Thoracic aorta (tissue), 2 donors: ENCODE results near the gene SERPINB2. TPM values are rescaled to one million over a fixed set of nuclear protein-coding genes. Genes with fewer than 3 reads are reported as not detected.

ENCODE experiments used
- ATAC-seq: fragments of 150-250 bp; one replicate; pipeline ENCODE4 v1.8.0; 2017; ENCODE audit warnings: low read depth; ENCODE audit not compliant: insufficient number of reproducible peaks, low FRiP score
- DNase-seq: peaks from one replicate; pipeline ENCODE4 v3.0.0-alpha.2; 2020; ENCODE audit warnings: low spot score
- H3K27ac ChIP-seq, 2 donors: fragments of 200-600 bp; sonication (generic); 1 replicate in 1 of 2; 2 replicates in 1 of 2; pipeline ENCODE4 v1.5.1; 2016; ENCODE audit warnings: mild to moderate bottlenecking in 2 of 2, moderate library complexity in 2 of 2
- H3K27me3 ChIP-seq: fragments of 200-600 bp; sonication (generic); replicated peaks from 2 replicates; pipeline ENCODE4 v1.6.0; 2016; ENCODE audit warnings: mild to moderate bottlenecking; ENCODE audit not compliant: insufficient read depth
- H3K36me3 ChIP-seq: fragments of 200-600 bp; sonication (generic); one replicate; pipeline ENCODE4 v1.5.1; 2016
- H3K4me1 ChIP-seq, 2 donors: fragments of 200-600 bp; sonication (generic); 1 replicate in 1 of 2; 2 replicates in 1 of 2; pipeline versions ENCODE4 v1.5.1 to v1.6.0; 2016; ENCODE audit warnings: low read depth in 2 of 2, mild to moderate bottlenecking in 1 of 2; ENCODE audit not compliant: control insufficient read depth in 1 of 2
- H3K4me3 ChIP-seq: fragments of 200-600 bp; sonication (generic); 2 replicates; pipeline ENCODE4 v1.5.1; 2016; ENCODE audit warnings: mild to moderate bottlenecking
- H3K9me3 ChIP-seq: fragments of 200-600 bp; sonication (generic); 2 replicates; pipeline ENCODE4 v1.5.1; 2016
- total RNA-seq, 2 donors: library from RNA; depleted of rRNA; stranded (reverse); fragments of >200 nt; gene quantifications; one replicate each; pipeline versions ENCODE4 v1.1.0 to v1.2.3, GENCODE V29; 2016
- TF ChIP-seq, protein P1 (sequence below): fragments of 200-600 bp; sonication (generic); IDR thresholded peaks from one replicate; pipeline ENCODE4 v1.5.1; 2019; ENCODE audit warnings: antibody characterized with exemption

The SERPINB2 gene, protein sequence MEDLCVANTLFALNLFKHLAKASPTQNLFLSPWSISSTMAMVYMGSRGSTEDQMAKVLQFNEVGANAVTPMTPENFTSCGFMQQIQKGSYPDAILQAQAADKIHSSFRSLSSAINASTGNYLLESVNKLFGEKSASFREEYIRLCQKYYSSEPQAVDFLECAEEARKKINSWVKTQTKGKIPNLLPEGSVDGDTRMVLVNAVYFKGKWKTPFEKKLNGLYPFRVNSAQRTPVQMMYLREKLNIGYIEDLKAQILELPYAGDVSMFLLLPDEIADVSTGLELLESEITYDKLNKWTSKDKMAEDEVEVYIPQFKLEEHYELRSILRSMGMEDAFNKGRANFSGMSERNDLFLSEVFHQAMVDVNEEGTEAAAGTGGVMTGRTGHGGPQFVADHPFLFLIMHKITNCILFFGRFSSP
- 1 to 10 TPM in 1 of 2 donors, not detected in 1; 9.3 TPM for total RNA-seq

DNA sequence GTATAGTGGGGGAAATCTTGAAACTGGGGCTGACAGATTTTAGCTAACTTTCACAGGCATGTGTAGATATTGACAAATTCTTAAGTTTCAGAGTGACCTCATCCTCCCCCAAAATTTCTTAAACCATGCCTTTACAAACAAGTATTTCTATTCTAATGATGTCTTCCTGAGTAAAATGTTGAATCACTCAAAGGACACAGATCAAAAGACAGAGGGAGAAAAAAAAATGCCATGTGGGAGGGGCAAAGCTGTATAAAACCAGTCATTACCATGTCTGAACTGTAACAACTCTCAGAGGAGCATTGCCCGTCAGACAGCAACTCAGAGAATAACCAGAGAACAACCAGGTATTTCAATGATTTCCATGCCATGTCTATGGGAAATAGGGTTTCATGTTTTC is at the start of gene SERPINB2:
SERPINB2 (plus strand) TSS at position 282 of the 400 bp plus-strand sequence. CDS start 3,740 bp downstream, outside the sequence.
- Histone ChIP-seq H3K4me3 (no peak within 1 kb of the TSS), H3K27ac (no peak within 1 kb of the TSS), H3K27me3 (no peaks in the 10 kb centered on the region), H3K4me1 (peaks cover 6 to 7% of the 10 kb centered on the region in 2 donors), H3K9me3 (no peaks in the 10 kb centered on the region), H3K36me3 (no peaks in the 10 kb centered on the region)
- ATAC-seq (no peak), DNase-seq (no peak)
- TF ChIP-seq, protein P1, sequence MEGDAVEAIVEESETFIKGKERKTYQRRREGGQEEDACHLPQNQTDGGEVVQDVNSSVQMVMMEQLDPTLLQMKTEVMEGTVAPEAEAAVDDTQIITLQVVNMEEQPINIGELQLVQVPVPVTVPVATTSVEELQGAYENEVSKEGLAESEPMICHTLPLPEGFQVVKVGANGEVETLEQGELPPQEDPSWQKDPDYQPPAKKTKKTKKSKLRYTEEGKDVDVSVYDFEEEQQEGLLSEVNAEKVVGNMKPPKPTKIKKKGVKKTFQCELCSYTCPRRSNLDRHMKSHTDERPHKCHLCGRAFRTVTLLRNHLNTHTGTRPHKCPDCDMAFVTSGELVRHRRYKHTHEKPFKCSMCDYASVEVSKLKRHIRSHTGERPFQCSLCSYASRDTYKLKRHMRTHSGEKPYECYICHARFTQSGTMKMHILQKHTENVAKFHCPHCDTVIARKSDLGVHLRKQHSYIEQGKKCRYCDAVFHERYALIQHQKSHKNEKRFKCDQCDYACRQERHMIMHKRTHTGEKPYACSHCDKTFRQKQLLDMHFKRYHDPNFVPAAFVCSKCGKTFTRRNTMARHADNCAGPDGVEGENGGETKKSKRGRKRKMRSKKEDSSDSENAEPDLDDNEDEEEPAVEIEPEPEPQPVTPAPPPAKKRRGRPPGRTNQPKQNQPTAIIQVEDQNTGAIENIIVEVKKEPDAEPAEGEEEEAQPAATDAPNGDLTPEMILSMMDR = no peak

DNA sequence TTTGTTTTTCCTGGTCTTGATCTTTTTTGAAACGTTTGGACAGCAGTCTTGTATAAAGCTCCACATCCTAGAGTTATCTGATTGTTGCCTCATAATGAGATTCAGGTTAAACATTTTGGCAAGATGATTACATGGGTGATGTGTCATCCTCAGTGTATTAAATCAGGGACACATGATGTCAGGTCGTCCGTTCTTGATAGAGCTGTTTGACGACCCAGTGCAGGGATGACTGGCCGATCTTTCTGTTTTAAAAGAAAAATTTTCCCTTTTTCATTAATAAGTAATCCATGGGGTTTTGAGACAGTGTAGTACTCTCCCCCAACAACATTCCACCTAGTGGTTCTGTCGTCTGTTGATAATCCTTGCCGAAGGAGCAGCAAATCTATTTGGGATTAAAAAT is 44.5 kb upstream of the SERPINB2 start:
- Histone ChIP-seq H3K27ac (no peak overlapping the region), H3K4me3 (no peak overlapping the region), H3K36me3 (no peaks in the 10 kb centered on the region), H3K4me1 (no peaks in the 10 kb centered on the region), H3K27me3 (no peaks in the 10 kb centered on the region), H3K9me3 (no peaks in the 10 kb centered on the region)
- ATAC-seq = no peak
- TF ChIP-seq, protein P1 = no peak
- no peak for DNase-seq

DNA sequence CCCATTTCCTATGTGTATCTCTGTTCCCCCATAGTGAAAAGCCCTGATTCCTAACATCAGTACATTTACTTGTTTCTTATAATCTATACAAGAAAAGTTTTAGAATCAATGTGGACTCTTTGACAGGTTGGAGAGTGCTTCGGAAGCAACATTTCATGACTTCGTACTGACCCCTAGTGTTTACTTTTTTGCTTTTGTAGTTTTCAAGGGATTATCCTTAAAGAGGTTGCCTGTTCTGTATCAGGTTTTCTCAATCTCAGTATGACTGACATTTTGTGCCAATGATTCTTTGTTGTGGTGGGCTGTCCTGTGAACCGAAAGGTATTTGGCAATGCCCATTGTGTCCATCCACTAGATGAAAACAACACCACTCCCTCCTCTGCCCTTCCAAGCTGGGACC is 43.3 kb upstream of the SERPINB2 start:
- TF ChIP-seq, protein P1 = no peak
- Histone ChIP-seq H3K4me1 (no peaks in the 10 kb centered on the region), H3K4me3 (no peak overlapping the region), H3K36me3 (no peaks in the 10 kb centered on the region), H3K27ac (no peak overlapping the region), H3K27me3 (no peaks in the 10 kb centered on the region), H3K9me3 (no peaks in the 10 kb centered on the region)
- no peak for DNase-seq
- no peak for ATAC-seq

DNA sequence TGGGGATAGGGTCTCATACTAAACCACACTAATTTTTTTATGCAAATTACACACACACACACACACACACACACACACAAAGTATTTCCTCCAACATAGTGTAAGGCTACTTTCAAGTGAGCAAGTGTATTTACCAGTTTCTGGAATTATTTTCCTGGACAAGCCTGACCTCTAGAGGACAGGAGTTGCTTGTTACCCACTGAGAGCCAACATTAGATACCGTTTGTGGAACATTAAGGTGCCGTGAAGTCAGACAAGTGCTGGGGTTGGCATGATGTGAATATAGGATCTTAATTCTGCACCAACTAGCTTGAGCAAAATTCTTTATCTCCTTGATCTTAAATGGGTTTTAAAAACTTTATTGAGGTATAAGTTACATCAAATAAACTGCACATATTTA is 39.3 kb upstream of the SERPINB2 start:
- DNase-seq = no peak
- no peak overlapping the region for H3K4me3 ChIP-seq
- no peaks in the 10 kb centered on the region for H3K27me3 ChIP-seq
- H3K36me3 ChIP-seq = no peaks in the 10 kb centered on the region
- H3K9me3 ChIP-seq = no peaks in the 10 kb centered on the region
- H3K27ac ChIP-seq = no peak overlapping the region
- TF ChIP-seq, protein P1 = no peak
- ATAC-seq = no peak
- no peaks in the 10 kb centered on the region for H3K4me1 ChIP-seq

DNA sequence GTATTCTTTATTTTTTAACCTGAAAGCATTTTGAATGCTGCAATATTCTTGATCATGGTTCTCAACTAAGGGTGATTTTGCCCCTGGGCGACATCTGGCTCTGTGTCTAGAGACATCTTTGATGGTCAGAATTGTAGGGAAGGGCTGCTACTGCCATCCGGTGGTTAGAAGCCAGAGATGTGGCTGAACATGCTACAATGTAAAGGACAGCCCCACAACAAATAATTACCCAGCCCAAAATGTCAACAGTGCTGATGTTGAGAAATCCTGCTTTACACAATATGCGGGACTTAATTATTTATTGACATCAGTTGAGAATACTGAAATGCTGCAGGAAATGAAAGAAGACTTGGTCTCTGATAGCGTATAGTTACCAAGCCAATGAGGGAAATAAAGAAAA is 37.5 kb upstream of the SERPINB2 start:
- H3K4me1 ChIP-seq = no peaks in the 10 kb centered on the region
- H3K9me3 ChIP-seq = no peaks in the 10 kb centered on the region
- no peak for ATAC-seq
- H3K27ac ChIP-seq = no peak overlapping the region
- H3K4me3 ChIP-seq = no peak overlapping the region
- no peak for DNase-seq
- no peaks in the 10 kb centered on the region for H3K27me3 ChIP-seq
- no peaks in the 10 kb centered on the region for H3K36me3 ChIP-seq
- TF ChIP-seq, protein P1 = no peak
